Activated CD4-positive, CD25-positive, alpha-beta regulatory T cell treated with anti-CD3 and anti-CD28 coated beads, Interleukin-2, amount 50 U/mL, for 72 hours (primary cell): ENCODE measurements around the gene TMEFF2.
"Not testable (repeated sequence)": the region's sequence is repeated elsewhere in the genome, so short reads cannot be mapped to it uniquely, and the experiment has no call there.

Source experiments
- DNase-seq: peaks from one replicate; pipeline ENCODE4 v3.0.0; 2021

The TMEFF2 gene

GRCh38 chr2:191927319-191927867 is 267.3 kb downstream of the TMEFF2 start:
- no peak for DNase-seq

GRCh38 chr2:191926671-191927070 is 268.1 kb downstream of the TMEFF2 start:
- no peak for DNase-seq

GRCh38 chr2:191923652-191923997 is 271.1 kb downstream of the TMEFF2 start:
- no peak for DNase-seq

- DNase-seq: no peak
Observed at GRCh38 chr2:191922736-191923651, 271.7 kb downstream of the TMEFF2 start.

- not testable (repeated sequence) for DNase-seq
Observed at GRCh38 chr2:191921650-191922049, 273.1 kb downstream of the TMEFF2 start.

GRCh38 chr2:191920502-191920901 is 274.2 kb downstream of the TMEFF2 start:
- no peak for DNase-seq

GRCh38 chr2:191917967-191918651 is 276.6 kb downstream of the TMEFF2 start:
- DNase-seq: no peak

GRCh38 chr2:191917430-191917881 is 277.3 kb downstream of the TMEFF2 start:
- no peak for DNase-seq

GRCh38 chr2:191916826-191917225 is 277.9 kb downstream of the TMEFF2 start:
- no peak for DNase-seq

- no peak for DNase-seq
Observed at GRCh38 chr2:191915750-191916149, 279.0 kb downstream of the TMEFF2 start.

- no peak for DNase-seq
Observed at GRCh38 chr2:191913796-191914195, 280.9 kb downstream of the TMEFF2 start.

- no peak for DNase-seq
Observed at GRCh38 chr2:191912764-191913163, 282.0 kb downstream of the TMEFF2 start.

- DNase-seq: no peak
Observed at GRCh38 chr2:191910518-191910917, 284.2 kb downstream of the TMEFF2 start.

GRCh38 chr2:191908874-191909273 is 285.9 kb downstream of the TMEFF2 start:
- DNase-seq: no peak

GRCh38 chr2:191907545-191907944 is 287.2 kb downstream of the TMEFF2 start:
- no peak for DNase-seq

- no peak for DNase-seq
Observed at GRCh38 chr2:191907091-191907490, 287.6 kb downstream of the TMEFF2 start.

GRCh38 chr2:191905336-191905735 is 289.4 kb downstream of the TMEFF2 start:
- no peak for DNase-seq

- DNase-seq: no peak
Observed at GRCh38 chr2:191901031-191901430, 293.7 kb downstream of the TMEFF2 start.

GRCh38 chr2:191899410-191899809 is 295.3 kb downstream of the TMEFF2 start:
- no peak for DNase-seq
